GM12878 (cell line): ENCODE measurements around the gene ATP1B2. TPM values are rescaled to one million over a fixed set of nuclear protein-coding genes. Genes with fewer than 3 reads are reported as not detected.

Source experiments
- ATAC-seq: fragments of 200-7000 bp; cut with Tn5 transposase; 3 replicates; pipeline ENCODE4 v1.9.1; 2020; ENCODE audit warnings: mild to moderate bottlenecking, moderate library complexity
- BruUV-seq: library from RNA; stranded (reverse); fragments of 400-500 nt; replicated peaks from 2 replicates; lab custom pipeline; 2021; lab: Mats Ljungman, UMichigan
- CTCF ChIA-PET: fragments of 300-600 bp; sonication (Branson Sonifier 250); formaldehyde crosslinking; extraction: SDS; loops from one replicate; lab custom pipeline; 2021; ENCODE audit warnings: inconsistent platforms; lab: Yijun Ruan, JAX
- POLR2A ChIA-PET: fragments of 350-600 bp; formaldehyde crosslinking; extraction: SDS; loops from one replicate; lab custom pipeline; 2021; ENCODE audit warnings: inconsistent platforms; lab: Charles Lee
- RAD21 ChIA-PET: fragments of 300-600 bp; sonication (Branson Sonifier 250); formaldehyde crosslinking; loops from one replicate; lab custom pipeline; 2023; ENCODE audit warnings: antibody characterized with exemption; ENCODE audit not compliant: unreplicated experiment; lab: Charles Lee
- SMC1A ChIA-PET: fragments of 300-600 bp; sonication (Branson Sonifier 250); formaldehyde crosslinking; loops from one replicate; lab custom pipeline; 2023; ENCODE audit not compliant: unreplicated experiment, uncharacterized antibody; lab: Charles Lee
- DNase-seq: peaks from one replicate; pipeline ENCODE4 v3.0.0-alpha.2; 2011; ENCODE audit warnings: low read depth, low spot score
- FAIRE-seq: peaks from 3 replicates; lab custom pipeline; 2011; peaks lifted over from hg19 to GRCh38; lab: Jason Lieb, UNC
- H2AFZ ChIP-seq: 2 replicates; pipeline ENCODE4 v1.6.0; 2011; ENCODE audit warnings: low read depth, low read length, control low read depth; ENCODE audit not compliant: control insufficient read depth
- H3K27ac ChIP-seq: 2 replicates; pipeline ENCODE4 v1.5.1; 2011; ENCODE audit warnings: control low read depth; ENCODE audit not compliant: control insufficient read depth, insufficient read depth
- H3K27me3 ChIP-seq, 2 experiments: replicated peaks in 1 of 2; 2 replicates each; pipeline versions ENCODE4 v1.6.0 to v1.6.1; 2011; ENCODE audit warnings: low read length in 1 of 2; ENCODE audit not compliant: control insufficient read depth in 2 of 2, insufficient read depth in 2 of 2
- H3K36me3 ChIP-seq, 2 experiments: 2 replicates each; pipeline ENCODE4 v1.5.1; 2011; ENCODE audit warnings: low read length in 1 of 2; ENCODE audit not compliant: control insufficient read depth in 2 of 2, insufficient read depth in 2 of 2
- H3K4me1 ChIP-seq: 2 replicates; pipeline ENCODE4 v1.6.1; 2011; ENCODE audit warnings: mild to moderate bottlenecking, low read length, moderate library complexity, mixed read lengths; ENCODE audit not compliant: control insufficient read depth, insufficient read depth
- H3K4me2 ChIP-seq: 2 replicates; pipeline ENCODE4 v1.6.0; 2011; ENCODE audit warnings: control low read depth; ENCODE audit not compliant: control insufficient read depth, insufficient read depth
- H3K4me3 ChIP-seq: fragments of 200-600 bp; sonication (generic); 2 replicates; pipeline ENCODE4 v1.5.1; 2016
- H3K79me2 ChIP-seq: 2 replicates; pipeline ENCODE4 v1.6.0; 2011; ENCODE audit warnings: low read length; ENCODE audit not compliant: control insufficient read depth, insufficient read depth
- H3K9ac ChIP-seq: 2 replicates; pipeline ENCODE4 v1.8.0; 2011; ENCODE audit warnings: low read length, control low read depth, mixed read lengths; ENCODE audit not compliant: control insufficient read depth, insufficient read depth
- H3K9me3 ChIP-seq: replicated peaks from 3 replicates; pipeline ENCODE4 v1.5.1; 2011; ENCODE audit warnings: mild to moderate bottlenecking, low read length; ENCODE audit not compliant: control insufficient read depth, insufficient read depth
- H4K20me1 ChIP-seq: 2 replicates; pipeline ENCODE4 v1.6.0; 2011; ENCODE audit not compliant: control insufficient read depth, insufficient read depth
- BHLHE40 ChIP-seq, 2 experiments: fragments of 450-650 bp in 1 of 2; IDR thresholded peaks; 2 replicates each; pipeline ENCODE4 v1.6.1; 2011 to 2017; ENCODE audit warnings: low read depth in 2 of 2, borderline replicate concordance in 1 of 2, improper control_type of control experiment in 1 of 2, low read length in 1 of 2, mild to moderate bottlenecking in 1 of 2
- EED ChIP-seq: sonication (generic); IDR thresholded peaks from 2 replicates; pipeline ENCODE4 v1.6.1; 2016; ENCODE audit warnings: antibody characterized with exemption, low read depth
- EGR1 ChIP-seq, 2 experiments: IDR thresholded peaks; 1 replicate in 1 of 2; 2 replicates in 1 of 2; pipeline ENCODE4 v1.6.1; 2011 to 2012; ENCODE audit warnings: low read depth in 2 of 2, low read length in 2 of 2, borderline replicate concordance in 1 of 2, mild to moderate bottlenecking in 1 of 2, moderate library complexity in 1 of 2
- ELK1 ChIP-seq: IDR thresholded peaks from 2 replicates; pipeline ENCODE4 v1.6.1; 2012; ENCODE audit warnings: low read depth, low read length, improper control_type of control experiment
- FOXM1 ChIP-seq: IDR thresholded peaks from 2 replicates; pipeline ENCODE4 v1.6.1; 2012; ENCODE audit warnings: low read depth, mild to moderate bottlenecking, inconsistent platforms, low read length, moderate library complexity
- IKZF2 ChIP-seq, 2 experiments: fragments of 450-650 bp; IDR thresholded peaks; 2 replicates each; pipeline ENCODE4 v1.6.1; 2017; ENCODE audit warnings: mild to moderate bottlenecking in 2 of 2, moderate library complexity in 2 of 2
- IRF3 ChIP-seq: fragments of 450-650 bp; IDR thresholded peaks from 2 replicates; pipeline ENCODE4 v1.6.1; 2014; ENCODE audit warnings: mild to moderate bottlenecking
- JUND ChIP-seq: IDR thresholded peaks from 2 replicates; pipeline ENCODE4 v1.6.1; 2012; ENCODE audit warnings: low read depth, mild to moderate bottlenecking, low read length, improper control_type of control experiment, moderate library complexity
- MEF2A ChIP-seq: IDR thresholded peaks from 2 replicates; pipeline ENCODE4 v1.6.1; 2011; ENCODE audit warnings: low read depth, mild to moderate bottlenecking, low read length, moderate library complexity; ENCODE audit not compliant: insufficient read depth
- PML ChIP-seq: IDR thresholded peaks from 2 replicates; pipeline ENCODE4 v1.6.1; 2012; ENCODE audit warnings: low read length, inconsistent platforms
- POLR2A ChIP-seq: IDR thresholded peaks from 2 replicates; pipeline ENCODE4 v1.6.1; 2011; ENCODE audit warnings: low read depth, mild to moderate bottlenecking, low read length
- RAD51 ChIP-seq: fragments of 450-650 bp; IDR thresholded peaks from 2 replicates; pipeline ENCODE4 v1.6.1; 2016; ENCODE audit warnings: moderate library complexity, mild to moderate bottlenecking, inconsistent platforms
- SIX5 ChIP-seq: IDR thresholded peaks from 2 replicates; pipeline ENCODE4 v1.6.1; 2011; ENCODE audit warnings: mild to moderate bottlenecking, low read depth, low read length, moderate library complexity; ENCODE audit not compliant: severe bottlenecking
- SMARCA5 ChIP-seq: fragments of 450-650 bp; IDR thresholded peaks from 2 replicates; pipeline ENCODE4 v1.6.1; 2017; ENCODE audit warnings: mild to moderate bottlenecking
- SUPT20H ChIP-seq: IDR thresholded peaks from 2 replicates; pipeline ENCODE4 v1.6.1; 2011; ENCODE audit warnings: low read depth, mild to moderate bottlenecking, low read length, moderate library complexity, borderline replicate concordance; ENCODE audit not compliant: control insufficient read depth
- TCF7 ChIP-seq: IDR thresholded peaks from 2 replicates; pipeline ENCODE4 v1.6.1; 2014; ENCODE audit warnings: antibody characterized with exemption, borderline replicate concordance
- ZBTB40 ChIP-seq: fragments of 450-650 bp; IDR thresholded peaks from 2 replicates; pipeline ENCODE4 v1.6.1; 2016; ENCODE audit warnings: mild to moderate bottlenecking, moderate library complexity, borderline replicate concordance
- ZNF217 ChIP-seq: fragments of 450-650 bp; IDR thresholded peaks from 2 replicates; pipeline ENCODE4 v1.6.1; 2017; ENCODE audit warnings: antibody characterized with exemption, mild to moderate bottlenecking
- WGBS: methylation state at CpG from one replicate; pipeline ENCODE4 v1.1.6; 2016; ENCODE audit warnings: low lambda C conversion rate; ENCODE audit not compliant: insufficient replicate concordance, insufficient coverage; ENCODE audit errors: missing lambda C conversion rate; 5-methylcytosine and 5-hydroxymethylcytosine counted together
- in situ Hi-C: fragments of 300-500 bp; cut with MboI; formaldehyde crosslinking; loops from 9 replicates; pipeline ENCODE4 v1.14.3; 2018; ENCODE audit warnings: mixed read lengths
- intact Hi-C: fragments of 100-400 bp; cut with micrococcal nuclease; formaldehyde crosslinking; loops from one replicate; pipeline ENCODE4 v1.14.2; 2022; ENCODE audit not compliant: unreplicated experiment
- polyA plus RNA-seq, 11 experiments: library from polyadenylated mRNA; depleted of rRNA in 4 of 11; unstranded in 6 of 11; stranded (reverse) in 5 of 11; fragments of >200 nt; fragmentation: Nextera tagmentation in 4 of 11; fragmentation: Illumina TruSeq in 1 of 11; extraction: Ambion mirVana in 4 of 11; extraction: Trizol in 1 of 11; gene quantifications; 1 replicate in 1 of 11; 2 replicates in 10 of 11; pipeline versions ENCODE4 v1.2.1 to v1.2.3, GENCODE V29; 2011 to 2016; ENCODE audit warnings: inconsistent platforms in 2 of 11, missing spikeins in 2 of 11, low read depth in 1 of 11
- total RNA-seq, 4 experiments: library from RNA; depleted of rRNA in 3 of 4; stranded (reverse); fragments of >200 nt in 3 of 4; fragmentation: Illumina TruSeq in 1 of 4; extraction: Trizol in 1 of 4; gene quantifications; 2 replicates each; pipeline versions ENCODE4 v1.2.1 to v1.2.3, GENCODE V29; 2013 to 2021

Gene ATP1B2
- total and polyA plus RNA-seq, 10 of the 15 experiments (the other 5 are each of a cell fraction or from before 2014, with no cell fraction given) = 0.03 to 0.29 (median 0.15) TPM; not detected in 3

- no peak within 1 kb of the TSS for H2AFZ ChIP-seq
- ChIA-PET POLR2A (interaction anchor here (0.6 to 1.4 kb wide), 3 partner anchors 29 to 271 kb away, joined by 3 to 8 read pairs (median 4); partner anchors contain the start of genes TP53 and WRAP53), SMC1A (interaction anchor here (0.8 to 1.6 kb wide), 4 partner anchors 38 to 60 kb away, joined by 3 to 6 read pairs (median 3); partner anchors contain the start of genes MPDU1, TP53 and WRAP53), CTCF (interaction anchor here (8.2 kb wide), 1 partner anchor 58 kb away, joined by 128 read pairs; the partner anchor contains the start of genes TP53 and WRAP53), RAD21 (interaction anchor here (1.0 kb wide), 1 partner anchor 57 kb away, joined by 4 read pairs; the partner anchor contains the start of gene TP53)
- intact Hi-C loops = loop anchor here (5.0 kb wide), 1 partner anchor 47 kb away; no protein-coding TSS in a partner anchor
- BruUV-seq = no TSS peak
- FAIRE-seq (no peak), DNase-seq (no peak), ATAC-seq (no peak)
- peaks cover 2% of the 10 kb centered on the region for H3K79me2 ChIP-seq
- H3K4me3 ChIP-seq = no peak within 1 kb of the TSS
- in situ Hi-C loops = no loop called here
- TF ChIP-seq EGR1 (IDR thresholded peaks at IDR 0.05; ENCODE audit: borderline replicate concordance in 1 of 2, low read depth in 2 of 2, low read length in 2 of 2) = no peak
- no peak for TF ChIP-seq POLR2A
- no peak for TF ChIP-seq RAD51
- no peak for TF ChIP-seq SIX5
- TF ChIP-seq IKZF2 (IDR thresholded peaks at IDR 0.05) = no peak
- no peak for TF ChIP-seq JUND
- no peak for TF ChIP-seq BHLHE40 (IDR thresholded peaks at IDR 0.05; ENCODE audit: borderline replicate concordance in 1 of 2, low read depth in 2 of 2, low read length in 1 of 2)
- TF ChIP-seq SUPT20H = no peak
- no peak for TF ChIP-seq MEF2A
- TF ChIP-seq PML = no peak
- TF ChIP-seq ELK1 = no peak
- no peak for TF ChIP-seq ZNF217
- no peak for TF ChIP-seq FOXM1
- no peak for TF ChIP-seq SMARCA5
- TF ChIP-seq IRF3 = no peak
- TF ChIP-seq TCF7 = no peak
- TF ChIP-seq EED = no peak
- no peak for TF ChIP-seq ZBTB40
- no peaks in the 10 kb centered on the region for H3K27me3 ChIP-seq
- WGBS = 64% methylated on average over 13 of the region's 13 CpGs
- peaks cover 3% of the 10 kb centered on the region for H3K4me1 ChIP-seq
- H3K36me3 ChIP-seq = no peaks in the 10 kb centered on the region
- no peak within 1 kb of the TSS for H3K27ac ChIP-seq
- H3K4me2 ChIP-seq = no peak within 1 kb of the TSS
- no peaks in the 10 kb centered on the region for H3K9me3 ChIP-seq
- H4K20me1 ChIP-seq = no peaks in the 10 kb centered on the region
- no peak within 1 kb of the TSS for H3K9ac ChIP-seq
Observed at GRCh38 chr17:7629939-7630571, 20.7 kb upstream of the ATP1B2 start, which contains the start of gene SHBG. Gene SHBG, plus strand, starts transcription at chr17:7630135. Its CDS starts 38 bp downstream, at chr17:7630173.
